Liver (tissue), 9 donors: Measurements from ENCODE around the gene ARMH1. TPM values are rescaled to one million over a fixed set of nuclear protein-coding genes. Genes with fewer than 3 reads are reported as not detected.

Experiments
- DNase-seq: peaks from one replicate; pipeline ENCODE4 v3.0.0-alpha.2; 2017; ENCODE audit warnings: low spot score
- H3K27ac ChIP-seq, 2 donors: one replicate each; pipeline ENCODE4 v1.7.0; 2013; ENCODE audit warnings: inconsistent platforms in 2 of 2, low read length in 2 of 2, control low read depth in 1 of 2, low read depth in 1 of 2, mild to moderate bottlenecking in 1 of 2
- H3K27me3 ChIP-seq, 4 donors: one replicate each; pipeline versions ENCODE4 v1.6.1 to v1.7.0; 2013; ENCODE audit warnings: low read length in 3 of 4, inconsistent platforms in 1 of 4, mild to moderate bottlenecking in 1 of 4, moderate library complexity in 1 of 4; ENCODE audit not compliant: control insufficient read depth in 4 of 4, insufficient read depth in 4 of 4
- H3K36me3 ChIP-seq, 4 donors: one replicate each; pipeline versions ENCODE4 v1.6.1 to v1.7.0; 2013; ENCODE audit warnings: low read length in 3 of 4, mild to moderate bottlenecking in 3 of 4, low read depth in 1 of 4, moderate library complexity in 1 of 4; ENCODE audit not compliant: control insufficient read depth in 4 of 4, insufficient read depth in 3 of 4
- H3K4me1 ChIP-seq, 4 donors: one replicate each; pipeline versions ENCODE4 v1.6.1 to v1.7.0; 2013; ENCODE audit warnings: low read length in 3 of 4, mild to moderate bottlenecking in 3 of 4, moderate library complexity in 1 of 4; ENCODE audit not compliant: control insufficient read depth in 4 of 4, insufficient read depth in 4 of 4
- H3K4me3 ChIP-seq, 3 donors: one replicate each; pipeline versions ENCODE4 v1.6.1 to v1.7.0; 2013; ENCODE audit warnings: low read length in 3 of 3, control low read depth in 1 of 3, low read depth in 1 of 3, mild to moderate bottlenecking in 1 of 3
- H3K9ac ChIP-seq, 2 donors: one replicate each; pipeline ENCODE4 v1.7.0; 2013; ENCODE audit warnings: low read length in 2 of 2, mild to moderate bottlenecking in 2 of 2, moderate library complexity in 2 of 2, control low read depth in 1 of 2, low read depth in 1 of 2
- H3K9me3 ChIP-seq, 4 donors: one replicate each; pipeline versions ENCODE4 v1.6.1 to v1.7.0; 2013; ENCODE audit warnings: low read length in 3 of 4; ENCODE audit not compliant: control insufficient read depth in 4 of 4
- CTCF ChIP-seq: fragments of 150-350 bp; IDR thresholded peaks from 2 replicates; pipeline ENCODE4 v1.5.1; 2017; ENCODE audit warnings: improper control_type of control experiment, low read depth, low read length; ENCODE audit not compliant: missing input control
- EGR1 ChIP-seq, 2 donors: IDR thresholded peaks; 2 replicates each; pipeline ENCODE4 v1.6.1; 2016 to 2018; ENCODE audit warnings: antibody characterized with exemption in 2 of 2, low read depth in 2 of 2
- GABPA ChIP-seq, 2 donors: IDR thresholded peaks in 1 of 2; conservative IDR thresholded peaks in 1 of 2; 2 replicates each; pipeline ENCODE4 v1.6.1; 2016; ENCODE audit warnings: antibody characterized with exemption in 2 of 2, mild to moderate bottlenecking in 1 of 2, moderate library complexity in 1 of 2
- HNF4A ChIP-seq, 2 donors: conservative IDR thresholded peaks; 2 replicates each; pipeline ENCODE4 v1.6.1; 2016; ENCODE audit warnings: antibody characterized with exemption in 2 of 2, mild to moderate bottlenecking in 2 of 2
- HNF4G ChIP-seq: IDR thresholded peaks from 2 replicates; pipeline ENCODE4 v1.6.1; 2016; ENCODE audit warnings: antibody characterized with exemption
- JUND ChIP-seq, 2 donors: IDR thresholded peaks; 2 replicates each; pipeline ENCODE4 v1.6.1; 2016; ENCODE audit warnings: antibody characterized with exemption in 2 of 2
- MAX ChIP-seq: IDR thresholded peaks from 2 replicates; pipeline ENCODE4 v1.6.1; 2016; ENCODE audit warnings: antibody characterized with exemption
- RAD21 ChIP-seq, 2 donors: IDR thresholded peaks; 2 replicates each; pipeline ENCODE4 v1.6.1; 2016; ENCODE audit warnings: antibody characterized with exemption in 2 of 2, mild to moderate bottlenecking in 2 of 2
- REST ChIP-seq: IDR thresholded peaks from 2 replicates; pipeline ENCODE4 v1.6.1; 2016; ENCODE audit warnings: antibody characterized with exemption, mild to moderate bottlenecking
- RXRA ChIP-seq, 2 donors: IDR thresholded peaks; 2 replicates each; pipeline ENCODE4 v1.6.1; 2017 to 2018; ENCODE audit warnings: antibody characterized with exemption in 2 of 2, mild to moderate bottlenecking in 1 of 2
- SP1 ChIP-seq: IDR thresholded peaks from 2 replicates; pipeline ENCODE4 v1.6.1; 2018; ENCODE audit warnings: antibody characterized with exemption, mild to moderate bottlenecking
- YY1 ChIP-seq: IDR thresholded peaks from 2 replicates; pipeline ENCODE4 v1.6.1; 2016; ENCODE audit warnings: antibody characterized with exemption, mild to moderate bottlenecking
- WGBS: extraction: QIAGEN DNeasy Blood & Tissue Kit; methylation state at CpG from one replicate; pipeline ENCODE4 v1.1.7; 2013; 5-methylcytosine and 5-hydroxymethylcytosine counted together
- polyA plus RNA-seq, 2 donors: library from polyadenylated mRNA; stranded (reverse) in 1 of 2; unstranded in 1 of 2; fragments of 200-250 nt in 1 of 2; fragments of >200 nt in 1 of 2; fragmentation: Nextera tagmentation in 1 of 2; extraction: Ambion mirVana in 1 of 2; gene quantifications; one replicate each; pipeline versions ENCODE4 v1.2.1 to v1.2.3, GENCODE V29; 2013 to 2015
- total RNA-seq, 2 donors: library from RNA; depleted of rRNA; stranded (reverse); fragments of >200 nt; gene quantifications; one replicate each; pipeline ENCODE4 v1.2.3, GENCODE V29; 2014
- donor health status: healthy.
- donor health status: healthy.
- donor health status: healthy.
- donor health status: healthy.
- donor health status: healthy.

ARMH1 gene
- total and polyA plus RNA-seq, 4 donors: 2.2 to 20.3 (median 5.5) TPM

GRCh38 chr1:44713321-44713781, 38.8 kb downstream of the ARMH1 start (continued):
- TF ChIP-seq CTCF: no peak
- no peak for TF ChIP-seq SP1
- TF ChIP-seq RXRA (IDR thresholded peaks at IDR 0.05): no peak

GRCh38 chr1:44714532-44714931, 40.0 kb downstream of the ARMH1 start:
- DNase-seq: no peak
- H3K4me3 ChIP-seq: no peak overlapping the region
- H3K9me3 ChIP-seq: no peaks in the 10 kb centered on the region
- H3K27me3 ChIP-seq: no peaks in the 10 kb centered on the region
- peaks cover 0 to 7% (median 0%) of the 10 kb centered on the region in 4 donors for H3K4me1 ChIP-seq
- no peak for TF ChIP-seq HNF4G
- TF ChIP-seq HNF4A (conservative IDR thresholded peaks at IDR 0.05): no peak
- no peak for TF ChIP-seq REST
- no peak for TF ChIP-seq CTCF
- no peak for TF ChIP-seq EGR1 (IDR thresholded peaks at IDR 0.05; ENCODE audit: low read depth in 2 of 2)
- TF ChIP-seq JUND (IDR thresholded peaks at IDR 0.05): no peak
- no peak for TF ChIP-seq MAX
- TF ChIP-seq GABPA (IDR thresholded peaks at IDR 0.05 in 1 of 2, conservative IDR thresholded peaks at IDR 0.05 in 1 of 2): no peak
- no peak for TF ChIP-seq RAD21 (IDR thresholded peaks at IDR 0.05)
- TF ChIP-seq YY1: no peak
- 89% methylated on average over 7 of the region's 7 CpGs for WGBS
- H3K27ac ChIP-seq: no peak overlapping the region
- H3K9ac ChIP-seq: no peak overlapping the region
- no peaks in the 10 kb centered on the region for H3K36me3 ChIP-seq
